Left lobe of liver (tissue), 2 donors: ENCODE measurements around the gene PLA1A. TPM values are rescaled to one million over a fixed set of nuclear protein-coding genes. Genes with fewer than 3 reads are reported as not detected.
"Not testable (repeated sequence)": the region's sequence is repeated elsewhere in the genome, so short reads cannot be mapped to it uniquely, and the experiment has no call there.

ENCODE experiments used
- ATAC-seq: fragments of 200-7000 bp; cut with Tn5 transposase; one replicate; pipeline ENCODE4 v1.9.1; 2020; ENCODE audit warnings: mild to moderate bottlenecking, moderate library complexity
- DNase-seq: peaks from one replicate; pipeline ENCODE4 v3.0.0-alpha.2; 2020; ENCODE audit warnings: low spot score
- total RNA-seq: library from RNA; stranded (reverse); gene quantifications from one replicate; pipeline ENCODE4 v1.2.1, GENCODE V29; 2021
- donor health status: DM: no; HTN: no; CAD: no; lungs with moderate emphysema.
- donor health status: DM: no; HTN: yes; CAD: no.

Gene PLA1A
- total RNA-seq, 1 donor from 2014 or later: 13.5 TPM

GRCh38 chr3:119575507-119575906, 22.2 kb upstream of the PLA1A start:
- no peak for DNase-seq
- no peak for ATAC-seq

- DNase-seq (peak; percentile 91), ATAC-seq (peak; percentile 96)
Measured at GRCh38 chr3:119579366-119580066, 18.2 kb upstream of the PLA1A start, which contains the start of gene ADPRH. Gene ADPRH (plus strand): TSS chr3:119579492. CDS start chr3:119582170, 2,678 bp downstream.

GRCh38 chr3:119580067-119580760, 17.5 kb upstream of the PLA1A start:
- DNase-seq: no peak
- peak; percentile 37 for ATAC-seq

GRCh38 chr3:119582178-119582577, 15.5 kb upstream of the PLA1A start:
- no peak for DNase-seq
- no peak for ATAC-seq

- DNase-seq (no peak), ATAC-seq (no peak)
Measured at GRCh38 chr3:119585208-119585607, 12.5 kb upstream of the PLA1A start.

- DNase-seq: no peak
- ATAC-seq: no peak
Measured at GRCh38 chr3:119585856-119586570, 11.7 kb upstream of the PLA1A start.

GRCh38 chr3:119586733-119587172, 10.9 kb upstream of the PLA1A start:
- DNase-seq: no peak
- no peak for ATAC-seq

GRCh38 chr3:119588112-119588511, 9.6 kb upstream of the PLA1A start:
- ATAC-seq: peak; percentile 22

GRCh38 chr3:119589102-119589773, 8.4 kb upstream of the PLA1A start:
- peak; percentile 21 for ATAC-seq
- no peak for DNase-seq

More at GRCh38 chr3:119588112-119588511, 9.6 kb upstream of the PLA1A start:
- no peak for DNase-seq

- no peak for ATAC-seq
- DNase-seq: no peak
Measured at GRCh38 chr3:119590706-119591105, 7.0 kb upstream of the PLA1A start.

- no peak for ATAC-seq
Measured at GRCh38 chr3:119592861-119593260, 4.8 kb upstream of the PLA1A start.

GRCh38 chr3:119594066-119594465, 3.6 kb upstream of the PLA1A start:
- no peak for DNase-seq
- ATAC-seq: no peak

More at GRCh38 chr3:119592861-119593260, 4.8 kb upstream of the PLA1A start:
- no peak for DNase-seq

- not testable (repeated sequence) for ATAC-seq, DNase-seq
Measured at GRCh38 chr3:119594929-119595328, 2.8 kb upstream of the PLA1A start.

GRCh38 chr3:119595639-119596334, 1.9 kb upstream of the PLA1A start:
- no peak for DNase-seq
- ATAC-seq: peak; percentile 67

- ATAC-seq (no peak), DNase-seq (no peak)
Measured at GRCh38 chr3:119596398-119596797, 1.3 kb upstream of the PLA1A start.

- DNase-seq (no peak), ATAC-seq (peak; percentile 66)
Measured at GRCh38 chr3:119598410-119599098, 869 bp downstream of the PLA1A start.

GRCh38 chr3:119599558-119600174, 2.0 kb downstream of the PLA1A start:
- DNase-seq: no peak
- no peak for ATAC-seq

- ATAC-seq: peak; percentile 19
- DNase-seq: peak; percentile 37
Measured at GRCh38 chr3:119600732-119601131, 3.0 kb downstream of the PLA1A start.

GRCh38 chr3:119601154-119601553, 3.5 kb downstream of the PLA1A start:
- no peak for ATAC-seq
- DNase-seq: peak; percentile 12
